Fibroblast of lung (primary cell): ENCODE measurements around the gene HHLA2. TPM values are rescaled to one million over a fixed set of nuclear protein-coding genes. Genes with fewer than 3 reads are reported as not detected.

Source experiments
- DNase-seq, 2 donors: peaks; one replicate each; pipeline versions ENCODE4 v3.0.0 to v3.0.0-alpha.2; 2010; ENCODE audit warnings: low read depth in 2 of 2
- H2AFZ ChIP-seq: 2 replicates; pipeline ENCODE4 v1.5.1; 2012; ENCODE audit warnings: low read length, control low read depth, inconsistent platforms
- H3K27ac ChIP-seq: 2 replicates; pipeline ENCODE4 v1.5.1; 2011; ENCODE audit warnings: low read length, control low read depth; ENCODE audit not compliant: insufficient read depth
- H3K27me3 ChIP-seq: 2 replicates; pipeline ENCODE4 v1.5.1; 2011; ENCODE audit warnings: mild to moderate bottlenecking, low read length; ENCODE audit not compliant: control insufficient read depth, insufficient read depth
- H3K36me3 ChIP-seq: 2 replicates; pipeline ENCODE4 v1.5.1; 2011; ENCODE audit warnings: low read length; ENCODE audit not compliant: control insufficient read depth, insufficient read depth
- H3K4me1 ChIP-seq: 2 replicates; pipeline ENCODE4 v1.5.1; 2011; ENCODE audit warnings: low read length; ENCODE audit not compliant: control insufficient read depth, insufficient read depth; ENCODE audit errors: extremely low read depth
- H3K4me2 ChIP-seq: 2 replicates; pipeline ENCODE4 v1.5.1; 2011; ENCODE audit warnings: low read length, control low read depth; ENCODE audit not compliant: insufficient read depth; ENCODE audit errors: extremely low read depth
- H3K4me3 ChIP-seq, 4 experiments: fragments of 200-600 bp in 1 of 4; sonication (generic) in 1 of 4; replicated peaks in 1 of 4; 2 replicates each; pipeline ENCODE4 v1.5.1; 2011 to 2016; ENCODE audit warnings: low read length in 4 of 4, low read depth in 3 of 4, mild to moderate bottlenecking in 3 of 4, control low read depth in 2 of 4, inconsistent platforms in 1 of 4, mixed read lengths in 1 of 4; ENCODE audit not compliant: insufficient read depth in 1 of 4; ENCODE audit errors: control extremely low read depth in 1 of 4
- H3K79me2 ChIP-seq: 2 replicates; pipeline ENCODE4 v1.5.1; 2012; ENCODE audit warnings: mild to moderate bottlenecking, low read length, inconsistent platforms; ENCODE audit not compliant: control insufficient read depth, insufficient read depth
- H3K9ac ChIP-seq: 2 replicates; pipeline ENCODE4 v1.5.1; 2011; ENCODE audit warnings: mild to moderate bottlenecking, low read length, control low read depth; ENCODE audit not compliant: insufficient read depth
- H3K9me3 ChIP-seq: 2 replicates; pipeline ENCODE4 v1.5.1; 2012; ENCODE audit warnings: low read depth, low read length; ENCODE audit not compliant: control insufficient read depth, insufficient read depth
- H4K20me1 ChIP-seq: 2 replicates; pipeline ENCODE4 v1.5.1; 2011; ENCODE audit warnings: low read length; ENCODE audit not compliant: control insufficient read depth, insufficient read depth; ENCODE audit errors: extremely low read depth
- CTCF ChIP-seq, 2 donors: IDR thresholded peaks in 1 of 2; conservative IDR thresholded peaks in 1 of 2; 1 replicate in 1 of 2; 2 replicates in 1 of 2; pipeline ENCODE4 v1.5.1; 2011 to 2012; ENCODE audit warnings: low read length in 2 of 2, control low read depth in 1 of 2, inconsistent platforms in 1 of 2, low read depth in 1 of 2, mild to moderate bottlenecking in 1 of 2
- EZH2 ChIP-seq: IDR thresholded peaks from 2 replicates; pipeline ENCODE4 v1.5.1; 2012; ENCODE audit warnings: low read length, control low read depth, mild to moderate bottlenecking; ENCODE audit errors: missing control alignments
- polyA plus RNA-seq, 2 donors: library from polyadenylated mRNA; depleted of rRNA in 1 of 2; stranded (reverse) in 1 of 2; unstranded in 1 of 2; fragments of >200 nt; gene quantifications; 2 replicates each; pipeline ENCODE4 v1.2.1, GENCODE V29; 2011 to 2012; ENCODE audit warnings: missing spikeins in 1 of 2
- total RNA-seq: library from RNA; depleted of rRNA; stranded (reverse); fragments of >200 nt; gene quantifications from 2 replicates; pipeline ENCODE4 v1.2.1, GENCODE V29; 2014

The HHLA2 gene
- total and polyA plus RNA-seq, 2 donors (not counting 1 experiment from before 2014, with no cell fraction given), result not detected

- Histone ChIP-seq H3K4me3 (no peak overlapping the region), H3K9me3 (no peaks in the 10 kb centered on the region), H3K4me2 (no peak overlapping the region), H4K20me1 (no peaks in the 10 kb centered on the region), H3K4me1 (no peaks in the 10 kb centered on the region), H3K9ac (no peak overlapping the region), H2AFZ (no peak overlapping the region), H3K27me3 (no peaks in the 10 kb centered on the region), H3K79me2 (no peaks in the 10 kb centered on the region), H3K36me3 (no peaks in the 10 kb centered on the region), H3K27ac (no peak overlapping the region)
- no peak for TF ChIP-seq EZH2
- TF ChIP-seq CTCF (conservative IDR thresholded peaks at IDR 0.05 in 1 of 2, IDR thresholded peaks at IDR 0.05 in 1 of 2; ENCODE audit: low read depth in 1 of 2, low read length in 2 of 2), result no peak
- DNase-seq, result peak in 1 of 2 donors; percentile 58
Observed at GRCh38 chr3:108283006-108283405, 13.3 kb upstream of the HHLA2 start.

- no peaks in the 10 kb centered on the region for H3K36me3 ChIP-seq
- no peak for DNase-seq
- H3K4me2 ChIP-seq, result no peak overlapping the region
- H4K20me1 ChIP-seq, result no peaks in the 10 kb centered on the region
- H3K4me3 ChIP-seq, result no peak overlapping the region
- no peaks in the 10 kb centered on the region for H3K9me3 ChIP-seq
- H3K27ac ChIP-seq, result no peak overlapping the region
- TF ChIP-seq EZH2 (no peak), CTCF (conservative IDR thresholded peaks at IDR 0.05 in 1 of 2, IDR thresholded peaks at IDR 0.05 in 1 of 2; ENCODE audit: low read depth in 1 of 2, low read length in 2 of 2) (no peak)
- no peaks in the 10 kb centered on the region for H3K27me3 ChIP-seq
- H3K9ac ChIP-seq, result no peak overlapping the region
- no peak overlapping the region for H2AFZ ChIP-seq
- H3K4me1 ChIP-seq, result no peaks in the 10 kb centered on the region
- no peaks in the 10 kb centered on the region for H3K79me2 ChIP-seq
Observed at GRCh38 chr3:108283989-108284388, 12.4 kb upstream of the HHLA2 start.

GRCh38 chr3:108285176-108285575, 11.2 kb upstream of the HHLA2 start:
- Histone ChIP-seq H3K36me3 (no peaks in the 10 kb centered on the region), H3K9me3 (no peaks in the 10 kb centered on the region), H3K4me2 (no peak overlapping the region), H3K27ac (no peak overlapping the region), H4K20me1 (no peaks in the 10 kb centered on the region), H3K79me2 (no peaks in the 10 kb centered on the region), H2AFZ (no peak overlapping the region), H3K9ac (no peak overlapping the region), H3K27me3 (no peaks in the 10 kb centered on the region), H3K4me1 (no peaks in the 10 kb centered on the region), H3K4me3 (no peak overlapping the region)
- DNase-seq, result no peak
- TF ChIP-seq EZH2 (no peak), CTCF (conservative IDR thresholded peaks at IDR 0.05 in 1 of 2, IDR thresholded peaks at IDR 0.05 in 1 of 2; ENCODE audit: low read depth in 1 of 2, low read length in 2 of 2) (no peak)
